Chondrocyte (in vitro differentiated cells): ENCODE measurements around the gene TMEM92. TPM values are rescaled to one million over a fixed set of nuclear protein-coding genes. Genes with fewer than 3 reads are reported as not detected.

Experiments used
- DNase-seq: peaks from one replicate; pipeline ENCODE4 v3.0.0; 2021; ENCODE audit warnings: mixed read lengths, low spot score
- H3K27ac Mint-ChIP-seq: one replicate; pipeline ENCODE4 v1.8.0; 2021; ENCODE audit warnings: mild to moderate bottlenecking, moderate library complexity, mixed read lengths; ENCODE audit not compliant: unreplicated experiment
- H3K27me3 Mint-ChIP-seq: 2 replicates; pipeline ENCODE4 v1.8.0; 2021; ENCODE audit warnings: low read depth, mixed read lengths
- H3K36me3 Mint-ChIP-seq: 2 replicates; pipeline ENCODE4 v1.8.0; 2021; ENCODE audit warnings: low read depth, mixed read lengths
- H3K4me1 Mint-ChIP-seq: 2 replicates; pipeline ENCODE4 v1.8.0; 2021; ENCODE audit warnings: low read depth, mild to moderate bottlenecking, mixed read lengths
- H3K4me3 Mint-ChIP-seq: one replicate; pipeline ENCODE4 v1.8.0; 2021; ENCODE audit warnings: mild to moderate bottlenecking, moderate library complexity, mixed read lengths; ENCODE audit not compliant: unreplicated experiment
- H3K9me3 Mint-ChIP-seq: 2 replicates; pipeline ENCODE4 v1.8.0; 2021; ENCODE audit warnings: low read depth, mixed read lengths
- total RNA-seq: library from RNA; stranded (reverse); gene quantifications from 3 replicates; pipeline ENCODE4 v1.2.1, GENCODE V29; 2021
- TF ChIP-seq, protein P1 (sequence below): fragments of 200-600 bp; sonication (generic); IDR thresholded peaks from 2 replicates; pipeline ENCODE4 v1.5.0; 2021; ENCODE audit warnings: antibody characterized with exemption, mild to moderate bottlenecking, moderate library complexity

TMEM92 gene
- total RNA-seq, 1 donor from 2014 or later: 1.6 TPM

- H3K4me1 Mint-ChIP-seq: peaks cover 63% of the 10 kb centered on the region
- peaks cover 24% of the 10 kb centered on the region for H3K36me3 Mint-ChIP-seq
- no peaks in the 10 kb centered on the region for H3K9me3 Mint-ChIP-seq
- no peak overlapping the region for H3K4me3 Mint-ChIP-seq
- no peak for DNase-seq
- TF ChIP-seq, protein P1, sequence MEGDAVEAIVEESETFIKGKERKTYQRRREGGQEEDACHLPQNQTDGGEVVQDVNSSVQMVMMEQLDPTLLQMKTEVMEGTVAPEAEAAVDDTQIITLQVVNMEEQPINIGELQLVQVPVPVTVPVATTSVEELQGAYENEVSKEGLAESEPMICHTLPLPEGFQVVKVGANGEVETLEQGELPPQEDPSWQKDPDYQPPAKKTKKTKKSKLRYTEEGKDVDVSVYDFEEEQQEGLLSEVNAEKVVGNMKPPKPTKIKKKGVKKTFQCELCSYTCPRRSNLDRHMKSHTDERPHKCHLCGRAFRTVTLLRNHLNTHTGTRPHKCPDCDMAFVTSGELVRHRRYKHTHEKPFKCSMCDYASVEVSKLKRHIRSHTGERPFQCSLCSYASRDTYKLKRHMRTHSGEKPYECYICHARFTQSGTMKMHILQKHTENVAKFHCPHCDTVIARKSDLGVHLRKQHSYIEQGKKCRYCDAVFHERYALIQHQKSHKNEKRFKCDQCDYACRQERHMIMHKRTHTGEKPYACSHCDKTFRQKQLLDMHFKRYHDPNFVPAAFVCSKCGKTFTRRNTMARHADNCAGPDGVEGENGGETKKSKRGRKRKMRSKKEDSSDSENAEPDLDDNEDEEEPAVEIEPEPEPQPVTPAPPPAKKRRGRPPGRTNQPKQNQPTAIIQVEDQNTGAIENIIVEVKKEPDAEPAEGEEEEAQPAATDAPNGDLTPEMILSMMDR: no peak
- H3K27ac Mint-ChIP-seq: peak overlapping the region; percentile 24
- no peaks in the 10 kb centered on the region for H3K27me3 Mint-ChIP-seq
These were observed 4.4 kb downstream of the TMEM92 start for GRCh38 chr17:50278526-50279180.

GRCh38 chr17:50279181-50279526, 4.9 kb downstream of the TMEM92 start:
- no peak overlapping the region for H3K4me3 Mint-ChIP-seq
- H3K9me3 Mint-ChIP-seq: no peaks in the 10 kb centered on the region
- peak overlapping the region; percentile 82 for H3K27ac Mint-ChIP-seq
- H3K27me3 Mint-ChIP-seq: no peaks in the 10 kb centered on the region
- TF ChIP-seq, protein P1: no peak
- H3K4me1 Mint-ChIP-seq: peaks cover 67% of the 10 kb centered on the region
- H3K36me3 Mint-ChIP-seq: peaks cover 29% of the 10 kb centered on the region
- DNase-seq: no peak

DNA sequence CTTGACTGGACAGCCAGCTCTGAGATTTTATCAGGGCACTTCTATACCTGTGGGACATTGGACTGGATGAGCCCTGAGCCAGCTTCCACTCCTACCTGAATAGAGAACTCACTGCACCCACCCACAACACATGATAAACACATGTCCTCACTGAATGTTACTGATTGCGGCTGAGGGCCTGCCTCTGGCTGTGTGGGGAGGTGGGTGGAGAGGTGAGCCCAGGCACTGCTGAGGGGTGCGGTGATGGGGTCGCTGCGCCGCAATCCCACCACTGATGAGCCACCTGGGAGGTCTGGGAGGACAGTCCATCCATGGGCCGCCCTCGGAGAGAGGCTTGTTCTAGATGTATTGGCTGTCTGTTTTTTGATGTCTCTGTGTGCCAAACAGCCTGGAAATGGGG, 5.4 kb downstream of the TMEM92 start:
- Mint-ChIP-seq H3K27me3 (no peaks in the 10 kb centered on the region), H3K27ac (peak overlapping the region; percentile 82), H3K4me3 (no peak overlapping the region), H3K36me3 (peaks cover 33% of the 10 kb centered on the region), H3K4me1 (peaks cover 67% of the 10 kb centered on the region), H3K9me3 (no peaks in the 10 kb centered on the region)
- DNase-seq: no peak
- TF ChIP-seq, protein P1: no peak

- H3K27ac Mint-ChIP-seq: peak overlapping the region; percentile 82
- peaks cover 65% of the 10 kb centered on the region for H3K4me1 Mint-ChIP-seq
- no peaks in the 10 kb centered on the region for H3K9me3 Mint-ChIP-seq
- TF ChIP-seq, protein P1: no peak
- no peak overlapping the region for H3K4me3 Mint-ChIP-seq
- H3K36me3 Mint-ChIP-seq: peaks cover 33% of the 10 kb centered on the region
- no peaks in the 10 kb centered on the region for H3K27me3 Mint-ChIP-seq
- DNase-seq: no peak
These were observed 5.8 kb downstream of the TMEM92 start for GRCh38 chr17:50280068-50280467.

DNA sequence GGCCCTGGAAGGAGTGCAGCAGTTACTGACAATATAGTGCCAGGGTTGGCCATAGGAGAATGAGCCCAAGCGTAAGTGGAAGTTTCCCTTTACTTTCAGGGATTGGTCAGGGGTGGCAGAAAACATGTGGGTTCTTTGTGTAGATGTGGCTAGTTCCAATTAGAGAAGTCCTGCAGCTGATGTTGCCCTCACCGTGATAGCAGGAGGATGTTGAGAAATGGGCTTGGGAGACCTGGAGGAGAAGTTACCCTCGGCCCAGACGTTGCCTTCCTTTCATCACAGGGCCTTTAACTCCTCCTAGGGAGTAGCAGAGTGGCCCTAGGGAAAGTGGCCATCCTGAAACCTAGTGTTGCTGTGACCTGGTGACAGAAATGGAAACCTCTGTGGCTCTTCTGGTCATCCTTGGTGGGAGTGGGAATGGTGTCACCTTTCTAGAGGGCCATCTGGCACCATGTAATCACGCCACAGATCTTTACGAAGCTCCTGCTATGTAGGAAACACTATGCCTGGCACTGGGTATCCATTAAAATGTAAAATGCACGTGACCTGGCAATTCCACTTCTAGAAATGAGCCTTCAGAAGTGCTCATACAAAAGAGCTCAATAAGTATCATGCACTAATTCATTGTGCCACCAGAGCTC, 6.7 kb downstream of the TMEM92 start:
- Mint-ChIP-seq H3K36me3 (peaks cover 33% of the 10 kb centered on the region), H3K4me1 (peaks cover 69% of the 10 kb centered on the region), H3K27ac (no peak overlapping the region), H3K9me3 (no peaks in the 10 kb centered on the region), H3K27me3 (no peaks in the 10 kb centered on the region), H3K4me3 (no peak overlapping the region)
- no peak for DNase-seq
- TF ChIP-seq, protein P1: no peak
